Endothelial cell of umbilical vein (primary cell): Measurements from ENCODE around the gene LRP2. TPM values are rescaled to one million over a fixed set of nuclear protein-coding genes. Genes with fewer than 3 reads are reported as not detected.

Experiments
- BruUV-seq: library from RNA; stranded (reverse); fragments of 400-500 nt; replicated peaks from 2 replicates; lab custom pipeline; 2021; lab: Mats Ljungman, UMichigan
- CTCF ChIA-PET: fragments of 300-600, 350-600 bp; sonication (Branson Sonifier 250); formaldehyde crosslinking; loops from one replicate; lab custom pipeline; 2021; ENCODE audit warnings: antibody characterized with exemption, inconsistent platforms; lab: Charles Lee
- POLR2A ChIA-PET: fragments of 300-600, 350-600 bp; sonication (Branson Sonifier 250); formaldehyde crosslinking; loops from one replicate; lab custom pipeline; 2021; ENCODE audit warnings: antibody characterized with exemption, inconsistent platforms; lab: Charles Lee
- DNase-seq: peaks from one replicate; pipeline ENCODE4 v3.0.0-alpha.2; 2011; ENCODE audit warnings: low read depth, low spot score
- FAIRE-seq: peaks from 2 replicates; lab custom pipeline; 2011; peaks lifted over from hg19 to GRCh38; lab: Jason Lieb, UNC
- H2AFZ ChIP-seq: 2 replicates; pipeline ENCODE4 v1.6.0; 2012; ENCODE audit warnings: low read depth, low read length, control low read depth, inconsistent platforms
- H3K27ac ChIP-seq: 2 replicates; pipeline ENCODE4 v1.5.1; 2011; ENCODE audit warnings: low read depth, mild to moderate bottlenecking, control low read depth, low read length, moderate library complexity; ENCODE audit not compliant: insufficient read depth
- H3K27me3 ChIP-seq, 2 experiments: 2 replicates each; pipeline versions ENCODE4 v1.6.0 to v1.6.1; 2011; ENCODE audit warnings: low read length in 2 of 2, mixed read lengths in 1 of 2; ENCODE audit not compliant: control insufficient read depth in 2 of 2, insufficient read depth in 2 of 2
- H3K36me3 ChIP-seq, 2 experiments: 2 replicates in 1 of 2; 3 replicates in 1 of 2; pipeline ENCODE4 v1.5.1; 2011; ENCODE audit warnings: low read length in 2 of 2, mild to moderate bottlenecking in 1 of 2, moderate library complexity in 1 of 2; ENCODE audit not compliant: control insufficient read depth in 2 of 2, insufficient read depth in 2 of 2; ENCODE audit errors: extremely low read depth in 1 of 2
- H3K4me1 ChIP-seq: 3 replicates; pipeline ENCODE4 v1.5.1; 2011; ENCODE audit warnings: mild to moderate bottlenecking, low read length; ENCODE audit not compliant: control insufficient read depth, insufficient read depth; ENCODE audit errors: extremely low read depth
- H3K4me2 ChIP-seq: 2 replicates; pipeline ENCODE4 v1.6.1; 2011; ENCODE audit warnings: low read length, control low read depth, mixed read lengths; ENCODE audit not compliant: insufficient read depth
- H3K4me3 ChIP-seq, 3 experiments: fragments of 200-600 bp in 1 of 3; sonication (generic), shearing (Covaris generic) in 1 of 3; replicated peaks in 1 of 3; 2 replicates each; pipeline ENCODE4 v1.5.1; 2011 to 2016; ENCODE audit warnings: control low read depth in 3 of 3, low read length in 3 of 3, mild to moderate bottlenecking in 2 of 3, inconsistent platforms in 1 of 3, low read depth in 1 of 3, moderate library complexity in 1 of 3; ENCODE audit not compliant: insufficient read depth in 1 of 3
- H3K79me2 ChIP-seq: 2 replicates; pipeline ENCODE4 v1.6.0; 2012; ENCODE audit warnings: low read length, inconsistent platforms; ENCODE audit not compliant: control insufficient read depth, insufficient read depth
- H3K9ac ChIP-seq: replicated peaks from 2 replicates; pipeline ENCODE3; 2011; ENCODE audit warnings: low read length, control low read depth; ENCODE audit not compliant: insufficient read depth; ENCODE audit errors: extremely low read depth
- H3K9me1 ChIP-seq: replicated peaks from 3 replicates; pipeline ENCODE4 v1.6.0; 2011; ENCODE audit warnings: mild to moderate bottlenecking, low read length; ENCODE audit not compliant: control insufficient read depth, insufficient read depth; ENCODE audit errors: extremely low read depth
- H3K9me3 ChIP-seq: replicated peaks from 2 replicates; pipeline ENCODE4 v1.5.1; 2012; ENCODE audit warnings: low read length, inconsistent platforms; ENCODE audit not compliant: control insufficient read depth, insufficient read depth
- H4K20me1 ChIP-seq: replicated peaks from 2 replicates; pipeline ENCODE3; 2011; ENCODE audit warnings: mild to moderate bottlenecking, low read length; ENCODE audit not compliant: control insufficient read depth, insufficient read depth; ENCODE audit errors: extremely low read depth
- CTCF ChIP-seq, 2 donors: IDR thresholded peaks; 1 replicate in 1 of 2; 2 replicates in 1 of 2; pipeline ENCODE4 v1.5.1; 2011; ENCODE audit warnings: low read length in 2 of 2, mild to moderate bottlenecking in 2 of 2, moderate library complexity in 2 of 2, control low read depth in 1 of 2, inconsistent platforms in 1 of 2, low read depth in 1 of 2; ENCODE audit not compliant: insufficient read depth in 1 of 2; ENCODE audit errors: extremely low read depth in 1 of 2
- EZH2 ChIP-seq: IDR thresholded peaks from 2 replicates; pipeline ENCODE4 v1.6.1; 2012; ENCODE audit warnings: borderline replicate concordance, low read depth, mild to moderate bottlenecking, moderate library complexity, low read length, inconsistent platforms; ENCODE audit not compliant: severe bottlenecking
- FOS ChIP-seq: IDR thresholded peaks from 2 replicates; pipeline ENCODE4 v1.6.1; 2011; ENCODE audit warnings: mild to moderate bottlenecking, low read length, moderate library complexity, borderline replicate concordance; ENCODE audit not compliant: insufficient read depth
- MAX ChIP-seq: IDR thresholded peaks from 2 replicates; pipeline ENCODE4 v1.6.1; 2011; ENCODE audit not compliant: insufficient read depth, insufficient read length
- MYC ChIP-seq: IDR thresholded peaks from one replicate; pipeline ENCODE4 v1.6.1; 2011; ENCODE audit warnings: mild to moderate bottlenecking, low read depth, low read length
- POLR2A ChIP-seq: IDR thresholded peaks from 2 replicates; pipeline ENCODE4 v1.6.1; 2012; ENCODE audit warnings: low read depth, mild to moderate bottlenecking, control low read depth, low read length
- POLR2AphosphoS5 ChIP-seq: IDR thresholded peaks from 2 replicates; pipeline ENCODE4 v1.6.1; 2012; ENCODE audit warnings: low read depth, mild to moderate bottlenecking, control low read depth, low read length, moderate library complexity; ENCODE audit not compliant: insufficient read depth
- dilution Hi-C: fragments of 300-500 bp; cut with MboI; formaldehyde crosslinking; loops from one replicate; pipeline ENCODE4 v1.15.0; 2019; ENCODE audit warnings: low sequenced_read_pairs; ENCODE audit not compliant: extremely low pct_ligation_motif_present
- intact Hi-C: fragments of 100-400 bp; cut with micrococcal nuclease; formaldehyde crosslinking; loops from one replicate; pipeline ENCODE4 v1.10.0; 2022
- polyA plus RNA-seq, 4 experiments: library from polyadenylated mRNA; depleted of rRNA in 3 of 4; stranded (reverse) in 3 of 4; unstranded in 1 of 4; fragments of >200 nt; gene quantifications; 2 replicates each; pipeline versions ENCODE4 v1.2.1 to v1.2.3, GENCODE V29; 2011 to 2012; ENCODE audit warnings: missing spikeins in 1 of 4
- total RNA-seq: library from RNA; stranded (reverse); gene quantifications from 2 replicates; pipeline ENCODE4 v1.2.3, GENCODE V29; 2021

LRP2 gene
- total and polyA plus RNA-seq, 2 donors (not counting 3 experiments of a cell fraction or from before 2014, with no cell fraction given), result not detected

GRCh38 chr2:169391236-169391635, 28.9 kb upstream of the LRP2 start:
- Histone ChIP-seq H3K27ac (no peak overlapping the region), H3K79me2 (no peaks in the 10 kb centered on the region), H2AFZ (no peak overlapping the region), H3K4me1 (no peaks in the 10 kb centered on the region), H3K9ac (no peak overlapping the region), H3K27me3 (peaks cover 7 to 17% of the 10 kb centered on the region in 2 experiments), H4K20me1 (no peaks in the 10 kb centered on the region), H3K4me2 (no peak overlapping the region), H3K4me3 (no peak overlapping the region), H3K9me3 (no peaks in the 10 kb centered on the region), H3K9me1 (no peaks in the 10 kb centered on the region), H3K36me3 (no peaks in the 10 kb centered on the region)
- FAIRE-seq (no peak), DNase-seq (no peak)
- BruUV-seq, result no TSS peak
- POLR2A ChIA-PET, result no interaction called here
- intact Hi-C loops, result loop anchor here (10.0 kb wide), 1 partner anchor 446 kb away; no protein-coding TSS in a partner anchor
- CTCF ChIA-PET, result interaction anchor here (1.3 kb wide), 1 partner anchor 11 kb away, joined by 3 read pairs; no protein-coding TSS in a partner anchor
- TF ChIP-seq MAX, result no peak
- no peak for TF ChIP-seq POLR2AphosphoS5
- no peak for TF ChIP-seq POLR2A
- TF ChIP-seq EZH2, result no peak
- TF ChIP-seq MYC, result no peak
- no peak for TF ChIP-seq FOS
- no peak for TF ChIP-seq CTCF (IDR thresholded peaks at IDR 0.05; ENCODE audit: extremely low read depth in 1 of 2, insufficient read depth in 1 of 2, low read depth in 1 of 2, low read length in 2 of 2)
- dilution Hi-C loops, result no loop called here
